ENCODE measurements around the gene ADIPOR2. TPM values are rescaled to one million over a fixed set of nuclear protein-coding genes. Genes with fewer than 3 reads are reported as not detected.

Gene ADIPOR2
- total RNA-seq, 2 experiments from 2014 or later: 24.7 to 51.1 TPM

- no peak for TF ChIP-seq EZH2phosphoT487 (IDR thresholded peaks at IDR 0.05; ENCODE audit: borderline replicate concordance, low read depth, low read length)
- TF ChIP-seq, protein P1, sequence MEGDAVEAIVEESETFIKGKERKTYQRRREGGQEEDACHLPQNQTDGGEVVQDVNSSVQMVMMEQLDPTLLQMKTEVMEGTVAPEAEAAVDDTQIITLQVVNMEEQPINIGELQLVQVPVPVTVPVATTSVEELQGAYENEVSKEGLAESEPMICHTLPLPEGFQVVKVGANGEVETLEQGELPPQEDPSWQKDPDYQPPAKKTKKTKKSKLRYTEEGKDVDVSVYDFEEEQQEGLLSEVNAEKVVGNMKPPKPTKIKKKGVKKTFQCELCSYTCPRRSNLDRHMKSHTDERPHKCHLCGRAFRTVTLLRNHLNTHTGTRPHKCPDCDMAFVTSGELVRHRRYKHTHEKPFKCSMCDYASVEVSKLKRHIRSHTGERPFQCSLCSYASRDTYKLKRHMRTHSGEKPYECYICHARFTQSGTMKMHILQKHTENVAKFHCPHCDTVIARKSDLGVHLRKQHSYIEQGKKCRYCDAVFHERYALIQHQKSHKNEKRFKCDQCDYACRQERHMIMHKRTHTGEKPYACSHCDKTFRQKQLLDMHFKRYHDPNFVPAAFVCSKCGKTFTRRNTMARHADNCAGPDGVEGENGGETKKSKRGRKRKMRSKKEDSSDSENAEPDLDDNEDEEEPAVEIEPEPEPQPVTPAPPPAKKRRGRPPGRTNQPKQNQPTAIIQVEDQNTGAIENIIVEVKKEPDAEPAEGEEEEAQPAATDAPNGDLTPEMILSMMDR (conservative IDR thresholded peaks at IDR 0.05; ENCODE audit: low read length): no peak
- no peaks in the 10 kb centered on the region for H3K79me2 ChIP-seq (ENCODE audit: insufficient read depth, low read depth, low read length)
- H3K36me3 ChIP-seq (ENCODE audit: insufficient read depth, low read length): no peaks in the 10 kb centered on the region
- no peak overlapping the region for H2AFZ ChIP-seq (ENCODE audit: low read length)
- no peaks in the 10 kb centered on the region for H3K4me1 ChIP-seq (ENCODE audit: insufficient read depth, low read length, poor library complexity, severe bottlenecking)
- no peak overlapping the region for H3K4me3 ChIP-seq (ENCODE audit: low read depth, low read length, poor library complexity, severe bottlenecking)
- no peak overlapping the region for H3K4me2 ChIP-seq (ENCODE audit: low read length)
- no TSS peak for BruUV-seq (replicated peaks)
- no peak for DNase-seq (ENCODE audit: low spot score)
- no peak overlapping the region for H3K27ac ChIP-seq (ENCODE audit: low read depth, low read length, poor library complexity, severe bottlenecking)
- CTCF ChIA-PET (ENCODE audit: unreplicated experiment): no interaction called here
- H4K20me1 ChIP-seq (ENCODE audit: insufficient read depth, low read length): no peaks in the 10 kb centered on the region
- intact Hi-C loops (cut with micrococcal nuclease; ENCODE audit: unreplicated experiment): no loop called here
- no peaks in the 10 kb centered on the region for H3K9me3 ChIP-seq (ENCODE audit: low read length)
- no peaks in the 10 kb centered on the region for H3K9me2 ChIP-seq (ENCODE audit: insufficient read depth, low read length)
- POLR2A ChIA-PET: no interaction called here
Measured at GRCh38 chr12:1819571-1819970, 128.7 kb downstream of the ADIPOR2 start.

DNA sequence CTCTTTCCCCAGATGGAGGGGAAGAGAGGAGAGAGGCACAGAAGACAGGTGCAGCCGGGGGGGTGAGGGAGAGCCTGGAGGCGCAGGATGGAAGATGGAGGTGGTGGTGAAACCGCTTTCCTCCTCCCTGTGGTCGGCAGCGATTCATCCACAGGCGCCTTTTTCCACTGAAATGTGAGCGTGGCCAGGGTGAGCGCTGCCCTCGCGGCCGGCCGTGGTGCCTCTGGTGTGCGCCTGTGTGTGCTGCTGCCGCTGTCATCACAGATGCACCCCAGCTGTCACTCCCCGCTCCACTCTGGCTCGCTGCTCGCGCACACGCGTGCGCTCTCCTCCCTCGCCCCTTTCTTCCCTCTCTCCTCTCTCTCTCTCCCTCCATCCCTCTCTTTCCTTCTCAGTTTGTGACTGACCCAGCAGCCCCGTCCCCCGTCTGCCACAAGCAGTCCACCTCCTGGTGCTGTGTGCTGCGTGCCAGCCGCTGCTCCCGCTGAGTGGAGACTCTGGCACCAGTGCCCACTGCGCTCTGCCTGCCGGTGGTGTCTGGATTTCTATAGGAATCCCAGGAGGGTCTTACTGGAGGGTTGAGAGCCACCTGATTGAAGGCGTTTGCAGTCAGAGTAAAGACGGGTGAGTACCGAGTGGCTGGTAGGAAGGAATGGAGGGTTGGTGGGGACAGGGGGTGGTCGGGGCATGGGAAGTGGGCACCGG is 129.5 kb downstream of the ADIPOR2 start, which contains the start of gene LRTM2:
LRTM2 (plus strand) TSS at position 375 of the 705 bp plus-strand sequence. CDS start 7,584 bp downstream, outside the sequence.
- TF ChIP-seq EZH2phosphoT487 (IDR thresholded peaks at IDR 0.05; ENCODE audit: borderline replicate concordance, low read depth, low read length): no peak
- TF ChIP-seq, protein P1 (conservative IDR thresholded peaks at IDR 0.05; ENCODE audit: low read length): no peak
- Histone ChIP-seq H4K20me1 (ENCODE audit: insufficient read depth, low read length) (no peaks in the 10 kb centered on the region), H3K79me2 (ENCODE audit: insufficient read depth, low read depth, low read length) (no peaks in the 10 kb centered on the region), H3K4me3 (ENCODE audit: low read depth, low read length, poor library complexity, severe bottlenecking) (no peak within 1 kb of the TSS), H3K9me3 (ENCODE audit: low read length) (no peaks in the 10 kb centered on the region), H3K4me2 (ENCODE audit: low read length) (no peak within 1 kb of the TSS), H3K4me1 (ENCODE audit: insufficient read depth, low read length, poor library complexity, severe bottlenecking) (no peaks in the 10 kb centered on the region), H3K27ac (ENCODE audit: low read depth, low read length, poor library complexity, severe bottlenecking) (no peak within 1 kb of the TSS), H3K9me2 (ENCODE audit: insufficient read depth, low read length) (no peaks in the 10 kb centered on the region), H3K36me3 (ENCODE audit: insufficient read depth, low read length) (no peaks in the 10 kb centered on the region), H2AFZ (ENCODE audit: low read length) (no peak within 1 kb of the TSS)
- ChIA-PET CTCF (ENCODE audit: unreplicated experiment) (no interaction called here), POLR2A (no interaction called here)
- DNase-seq (ENCODE audit: low spot score): no peak
- intact Hi-C loops (cut with micrococcal nuclease; ENCODE audit: unreplicated experiment): no loop called here
- no TSS peak for BruUV-seq (replicated peaks)

DNA sequence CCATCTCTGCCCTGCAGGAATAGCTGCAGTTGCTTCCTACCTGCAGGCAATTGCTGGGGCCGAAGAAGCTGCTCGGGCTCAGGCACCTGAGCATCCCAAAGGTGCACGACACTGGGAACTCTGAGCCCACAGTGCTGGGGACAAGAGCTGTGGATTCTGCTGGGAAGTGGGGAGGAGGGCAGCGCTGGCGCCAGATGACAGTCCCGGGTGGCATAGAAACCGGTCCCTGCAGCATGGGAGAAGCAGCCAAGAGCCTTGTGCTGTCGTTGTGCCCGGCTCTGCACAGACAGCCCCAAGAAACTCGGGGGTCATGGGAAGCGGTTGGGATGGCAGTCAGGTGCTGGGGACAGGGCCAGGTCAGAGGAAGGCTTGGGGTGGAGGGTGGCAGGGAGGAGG is 130.0 kb downstream of the ADIPOR2 start:
- no peaks in the 10 kb centered on the region for H3K9me2 ChIP-seq (ENCODE audit: insufficient read depth, low read length)
- H3K27ac ChIP-seq (ENCODE audit: low read depth, low read length, poor library complexity, severe bottlenecking): no peak overlapping the region
- intact Hi-C loops (cut with micrococcal nuclease; ENCODE audit: unreplicated experiment): no loop called here
- POLR2A ChIA-PET: no interaction called here
- no peaks in the 10 kb centered on the region for H3K4me1 ChIP-seq (ENCODE audit: insufficient read depth, low read length, poor library complexity, severe bottlenecking)
- no peaks in the 10 kb centered on the region for H3K9me3 ChIP-seq (ENCODE audit: low read length)
- BruUV-seq (replicated peaks): no TSS peak
- no peaks in the 10 kb centered on the region for H4K20me1 ChIP-seq (ENCODE audit: insufficient read depth, low read length)
- TF ChIP-seq, protein P1 (conservative IDR thresholded peaks at IDR 0.05; ENCODE audit: low read length): no peak
- no peak for TF ChIP-seq EZH2phosphoT487 (IDR thresholded peaks at IDR 0.05; ENCODE audit: borderline replicate concordance, low read depth, low read length)
- H2AFZ ChIP-seq (ENCODE audit: low read length): no peak overlapping the region
- H3K36me3 ChIP-seq (ENCODE audit: insufficient read depth, low read length): no peaks in the 10 kb centered on the region
- H3K79me2 ChIP-seq (ENCODE audit: insufficient read depth, low read depth, low read length): no peaks in the 10 kb centered on the region
- no peak for DNase-seq (ENCODE audit: low spot score)
- CTCF ChIA-PET (ENCODE audit: unreplicated experiment): no interaction called here
- H3K4me2 ChIP-seq (ENCODE audit: low read length): no peak overlapping the region
- no peak overlapping the region for H3K4me3 ChIP-seq (ENCODE audit: low read depth, low read length, poor library complexity, severe bottlenecking)
